GM18517 (cell line): ENCODE measurements around the gene BDH1.
"Not testable (repeated sequence)": the region's sequence is repeated elsewhere in the genome, so short reads cannot be mapped to it uniquely, and the experiment has no call there.

Source experiments
- ATAC-seq: cut with Tn5 transposase; IDR thresholded peaks from one replicate; pipeline ENCODE4 v1.9.1; 2021; ENCODE audit warnings: mild to moderate bottlenecking, moderate library complexity; ENCODE audit not compliant: unreplicated experiment

Gene BDH1

GRCh38 chr3:197490098-197491058 is 65.4 kb downstream of the BDH1 start:
- no peak for ATAC-seq

- ATAC-seq = no peak
These were observed 67.8 kb downstream of the BDH1 start for GRCh38 chr3:197487911-197488391.

- no peak for ATAC-seq
These were observed 68.9 kb downstream of the BDH1 start for GRCh38 chr3:197486861-197487260.

- ATAC-seq = no peak
These were observed 70.6 kb downstream of the BDH1 start for GRCh38 chr3:197485143-197485542.

- no peak for ATAC-seq
These were observed 71.4 kb downstream of the BDH1 start for GRCh38 chr3:197484204-197484901.

- ATAC-seq = no peak
These were observed 73.8 kb downstream of the BDH1 start for GRCh38 chr3:197482001-197482400.

GRCh38 chr3:197480320-197480719 is 75.4 kb downstream of the BDH1 start:
- ATAC-seq = no peak

GRCh38 chr3:197478746-197479668 is 76.8 kb downstream of the BDH1 start:
- no peak for ATAC-seq

- ATAC-seq = not testable (repeated sequence)
These were observed 78.0 kb downstream of the BDH1 start for GRCh38 chr3:197477816-197478215.

GRCh38 chr3:197475997-197476525 is 79.7 kb downstream of the BDH1 start:
- ATAC-seq = no peak

- no peak for ATAC-seq
These were observed 80.3 kb downstream of the BDH1 start for GRCh38 chr3:197475514-197475913.

- no peak for ATAC-seq
These were observed 83.6 kb downstream of the BDH1 start for GRCh38 chr3:197472151-197472550.

- ATAC-seq = no peak
These were observed 84.4 kb downstream of the BDH1 start for GRCh38 chr3:197471221-197472010.

GRCh38 chr3:197468866-197469382 is 86.8 kb downstream of the BDH1 start:
- no peak for ATAC-seq

- ATAC-seq = no peak
These were observed 87.6 kb downstream of the BDH1 start for GRCh38 chr3:197468167-197468566.

GRCh38 chr3:197466586-197467399 is 89.0 kb downstream of the BDH1 start:
- no peak for ATAC-seq

GRCh38 chr3:197465996-197466549 is 89.7 kb downstream of the BDH1 start:
- ATAC-seq = no peak
